ENCODE data around the gene TMEM132E. TPM values are rescaled to one million over a fixed set of nuclear protein-coding genes. Genes with fewer than 3 reads are reported as not detected.

The TMEM132E gene
- total and polyA plus RNA-seq, 10 of the 15 experiments (the other 5 are each of a cell fraction or from before 2014, with no cell fraction given), result not detected

DNA sequence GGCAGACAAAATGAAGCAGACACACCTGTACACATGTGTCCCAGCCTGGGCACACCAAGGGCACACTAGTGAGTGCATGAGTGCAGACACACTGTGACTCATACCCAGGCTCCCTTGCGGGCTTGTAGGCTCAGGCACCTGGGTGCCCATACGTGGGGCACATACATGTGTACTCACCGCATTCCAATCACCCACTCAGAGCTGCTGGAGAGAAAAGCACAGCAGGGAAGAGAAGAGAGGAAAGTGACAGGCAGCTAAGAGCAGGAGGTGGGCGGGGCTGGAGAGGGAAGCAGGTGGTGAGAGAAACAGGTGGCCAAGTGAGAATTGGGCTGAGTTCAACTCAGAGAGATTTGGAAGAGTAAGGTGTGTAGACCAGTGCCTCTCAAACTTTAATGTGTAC lies 54.0 kb downstream of the TMEM132E start:
- no peaks in the 10 kb centered on the region for H3K79me2 ChIP-seq (ENCODE audit: control insufficient read depth, insufficient read depth, low read length)
- SMC1A ChIA-PET (ENCODE audit: uncharacterized antibody, unreplicated experiment), result no interaction called here
- BruUV-seq (replicated peaks), result no TSS peak
- FAIRE-seq (no peak), DNase-seq (ENCODE audit: low read depth, low spot score) (no peak), ATAC-seq (no peak)
- H3K36me3 ChIP-seq (ENCODE audit: control insufficient read depth in 2 of 2, insufficient read depth in 2 of 2, low read length in 1 of 2), result no peaks in the 10 kb centered on the region
- 36% methylated on average over 4 of the region's 4 CpGs for WGBS (ENCODE audit: insufficient coverage, insufficient replicate concordance, low lambda C conversion rate, missing lambda C conversion rate)
- no peak for TF ChIP-seq CBFB (IDR thresholded peaks at IDR 0.05; ENCODE audit: low read depth)
- no peak for TF ChIP-seq JUND (IDR thresholded peaks at IDR 0.05; ENCODE audit: low read depth, low read length)
- no peak for TF ChIP-seq RUNX3 (IDR thresholded peaks at IDR 0.05; ENCODE audit: low read length)
- TF ChIP-seq SRF (IDR thresholded peaks at IDR 0.05; ENCODE audit: low read depth in 2 of 2, low read length in 2 of 2), result no peak
- TF ChIP-seq TBL1XR1 (IDR thresholded peaks at IDR 0.05; ENCODE audit: low read depth, low read length), result no peak
- POLR2A ChIA-PET, result no interaction called here
- no peaks in the 10 kb centered on the region for H4K20me1 ChIP-seq (ENCODE audit: control insufficient read depth, insufficient read depth)
- no peak overlapping the region for H3K4me2 ChIP-seq (ENCODE audit: control insufficient read depth, insufficient read depth)
- H3K27me3 ChIP-seq (replicated peaks in 1 of 2; ENCODE audit: control insufficient read depth in 2 of 2, insufficient read depth in 2 of 2, low read length in 1 of 2), result peaks cover 0 to 7% of the 10 kb centered on the region in 2 experiments; a peak in 3 of 4 replicates
- CTCF ChIA-PET, result no interaction called here
- H3K9ac ChIP-seq (ENCODE audit: control insufficient read depth, insufficient read depth, low read length), result no peak overlapping the region
- H3K4me3 ChIP-seq, result no peak overlapping the region
- no peak overlapping the region for H2AFZ ChIP-seq (ENCODE audit: control insufficient read depth, low read depth, low read length)
- no peaks in the 10 kb centered on the region for H3K4me1 ChIP-seq (ENCODE audit: control insufficient read depth, insufficient read depth, low read length)
- RAD21 ChIA-PET (ENCODE audit: unreplicated experiment), result no interaction called here
- in situ Hi-C loops (cut with MboI) (no loop called here), intact Hi-C loops (cut with micrococcal nuclease; ENCODE audit: unreplicated experiment) (no loop called here)
- no peak overlapping the region for H3K27ac ChIP-seq (ENCODE audit: control insufficient read depth, insufficient read depth)
- no peaks in the 10 kb centered on the region for H3K9me3 ChIP-seq (replicated peaks; ENCODE audit: control insufficient read depth, insufficient read depth, low read length)

DNA sequence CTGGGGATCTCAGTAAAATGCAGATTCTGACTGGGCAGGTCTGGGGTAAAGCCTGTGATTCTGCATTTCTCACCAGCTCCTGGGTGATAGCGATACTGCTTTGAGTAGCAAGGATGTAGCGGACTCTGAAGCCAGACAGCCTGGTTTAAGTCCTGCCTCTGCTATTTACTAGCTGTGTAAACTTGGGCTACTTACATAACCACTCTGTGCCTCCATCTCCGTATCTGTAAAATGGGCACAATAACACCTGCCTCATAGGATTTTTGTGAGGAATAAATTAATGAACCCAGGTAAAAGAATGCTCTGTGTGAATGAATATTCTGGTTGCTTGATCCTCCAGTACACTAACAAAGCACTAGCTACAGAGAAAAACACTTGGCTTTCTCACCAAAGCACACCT lies 54.4 kb downstream of the TMEM132E start:
- 22% methylated on average over 3 of the region's 3 CpGs for WGBS (ENCODE audit: insufficient coverage, insufficient replicate concordance, low lambda C conversion rate, missing lambda C conversion rate)
- POLR2A ChIA-PET, result no interaction called here
- TF ChIP-seq ESRRA (IDR thresholded peaks at IDR 0.05; ENCODE audit: low read length) (no peak), BRCA1 (IDR thresholded peaks at IDR 0.05; ENCODE audit: low read depth, low read length) (no peak), POU2F2 (IDR thresholded peaks at IDR 0.05; ENCODE audit: borderline replicate concordance, low read depth, low read length) (no peak), BCL11A (IDR thresholded peaks at IDR 0.05; ENCODE audit: low read depth, low read length) (no peak), EP300 (IDR thresholded peaks at IDR 0.05; ENCODE audit: borderline replicate concordance in 1 of 2, control insufficient read depth in 1 of 2, low read depth in 2 of 2, low read length in 2 of 2) (no peak), CBFB (IDR thresholded peaks at IDR 0.05; ENCODE audit: low read depth) (no peak), YBX1 (IDR thresholded peaks at IDR 0.05) (no peak), TBL1XR1 (IDR thresholded peaks at IDR 0.05; ENCODE audit: low read depth, low read length) (no peak)
- TF ChIP-seq, protein P1, sequence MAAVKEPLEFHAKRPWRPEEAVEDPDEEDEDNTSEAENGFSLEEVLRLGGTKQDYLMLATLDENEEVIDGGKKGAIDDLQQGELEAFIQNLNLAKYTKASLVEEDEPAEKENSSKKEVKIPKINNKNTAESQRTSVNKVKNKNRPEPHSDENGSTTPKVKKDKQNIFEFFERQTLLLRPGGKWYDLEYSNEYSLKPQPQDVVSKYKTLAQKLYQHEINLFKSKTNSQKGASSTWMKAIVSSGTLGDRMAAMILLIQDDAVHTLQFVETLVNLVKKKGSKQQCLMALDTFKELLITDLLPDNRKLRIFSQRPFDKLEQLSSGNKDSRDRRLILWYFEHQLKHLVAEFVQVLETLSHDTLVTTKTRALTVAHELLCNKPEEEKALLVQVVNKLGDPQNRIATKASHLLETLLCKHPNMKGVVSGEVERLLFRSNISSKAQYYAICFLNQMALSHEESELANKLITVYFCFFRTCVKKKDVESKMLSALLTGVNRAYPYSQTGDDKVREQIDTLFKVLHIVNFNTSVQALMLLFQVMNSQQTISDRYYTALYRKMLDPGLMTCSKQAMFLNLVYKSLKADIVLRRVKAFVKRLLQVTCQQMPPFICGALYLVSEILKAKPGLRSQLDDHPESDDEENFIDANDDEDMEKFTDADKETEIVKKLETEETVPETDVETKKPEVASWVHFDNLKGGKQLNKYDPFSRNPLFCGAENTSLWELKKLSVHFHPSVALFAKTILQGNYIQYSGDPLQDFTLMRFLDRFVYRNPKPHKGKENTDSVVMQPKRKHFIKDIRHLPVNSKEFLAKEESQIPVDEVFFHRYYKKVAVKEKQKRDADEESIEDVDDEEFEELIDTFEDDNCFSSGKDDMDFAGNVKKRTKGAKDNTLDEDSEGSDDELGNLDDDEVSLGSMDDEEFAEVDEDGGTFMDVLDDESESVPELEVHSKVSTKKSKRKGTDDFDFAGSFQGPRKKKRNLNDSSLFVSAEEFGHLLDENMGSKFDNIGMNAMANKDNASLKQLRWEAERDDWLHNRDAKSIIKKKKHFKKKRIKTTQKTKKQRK (IDR thresholded peaks at IDR 0.05; ENCODE audit: low read depth, low read length), result no peak
- TF ChIP-seq, protein P2, sequence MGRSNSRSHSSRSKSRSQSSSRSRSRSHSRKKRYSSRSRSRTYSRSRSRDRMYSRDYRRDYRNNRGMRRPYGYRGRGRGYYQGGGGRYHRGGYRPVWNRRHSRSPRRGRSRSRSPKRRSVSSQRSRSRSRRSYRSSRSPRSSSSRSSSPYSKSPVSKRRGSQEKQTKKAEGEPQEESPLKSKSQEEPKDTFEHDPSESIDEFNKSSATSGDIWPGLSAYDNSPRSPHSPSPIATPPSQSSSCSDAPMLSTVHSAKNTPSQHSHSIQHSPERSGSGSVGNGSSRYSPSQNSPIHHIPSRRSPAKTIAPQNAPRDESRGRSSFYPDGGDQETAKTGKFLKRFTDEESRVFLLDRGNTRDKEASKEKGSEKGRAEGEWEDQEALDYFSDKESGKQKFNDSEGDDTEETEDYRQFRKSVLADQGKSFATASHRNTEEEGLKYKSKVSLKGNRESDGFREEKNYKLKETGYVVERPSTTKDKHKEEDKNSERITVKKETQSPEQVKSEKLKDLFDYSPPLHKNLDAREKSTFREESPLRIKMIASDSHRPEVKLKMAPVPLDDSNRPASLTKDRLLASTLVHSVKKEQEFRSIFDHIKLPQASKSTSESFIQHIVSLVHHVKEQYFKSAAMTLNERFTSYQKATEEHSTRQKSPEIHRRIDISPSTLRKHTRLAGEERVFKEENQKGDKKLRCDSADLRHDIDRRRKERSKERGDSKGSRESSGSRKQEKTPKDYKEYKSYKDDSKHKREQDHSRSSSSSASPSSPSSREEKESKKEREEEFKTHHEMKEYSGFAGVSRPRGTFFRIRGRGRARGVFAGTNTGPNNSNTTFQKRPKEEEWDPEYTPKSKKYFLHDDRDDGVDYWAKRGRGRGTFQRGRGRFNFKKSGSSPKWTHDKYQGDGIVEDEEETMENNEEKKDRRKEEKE (IDR thresholded peaks at IDR 0.05), result no peak

More for the DNA sequence above, 54.4 kb downstream of the TMEM132E start:
- FAIRE-seq, result no peak
- no peaks in the 10 kb centered on the region for H3K4me1 ChIP-seq (ENCODE audit: control insufficient read depth, insufficient read depth, low read length)
- no peak for DNase-seq (ENCODE audit: low read depth, low spot score)
- no TSS peak for BruUV-seq (replicated peaks)
- no peak overlapping the region for H3K4me3 ChIP-seq
- ChIA-PET SMC1A (ENCODE audit: uncharacterized antibody, unreplicated experiment) (no interaction called here), RAD21 (ENCODE audit: unreplicated experiment) (no interaction called here), CTCF (no interaction called here)
- H3K79me2 ChIP-seq (ENCODE audit: control insufficient read depth, insufficient read depth, low read length), result no peaks in the 10 kb centered on the region
- intact Hi-C loops (cut with micrococcal nuclease; ENCODE audit: unreplicated experiment) (no loop called here), in situ Hi-C loops (cut with MboI) (no loop called here)
- H3K4me2 ChIP-seq (ENCODE audit: control insufficient read depth, insufficient read depth), result no peak overlapping the region
- no peaks in the 10 kb centered on the region for H3K36me3 ChIP-seq (ENCODE audit: control insufficient read depth in 2 of 2, insufficient read depth in 2 of 2, low read length in 1 of 2)
- H3K27me3 ChIP-seq (replicated peaks in 1 of 2; ENCODE audit: control insufficient read depth in 2 of 2, insufficient read depth in 2 of 2, low read length in 1 of 2), result peaks cover 0 to 7% of the 10 kb centered on the region in 2 experiments; a peak in 3 of 4 replicates
- no peaks in the 10 kb centered on the region for H3K9me3 ChIP-seq (replicated peaks; ENCODE audit: control insufficient read depth, insufficient read depth, low read length)
- ATAC-seq, result no peak
- no peak overlapping the region for H3K27ac ChIP-seq (ENCODE audit: control insufficient read depth, insufficient read depth)
- no peaks in the 10 kb centered on the region for H4K20me1 ChIP-seq (ENCODE audit: control insufficient read depth, insufficient read depth)
- no peak overlapping the region for H3K9ac ChIP-seq (ENCODE audit: control insufficient read depth, insufficient read depth, low read length)
- H2AFZ ChIP-seq (ENCODE audit: control insufficient read depth, low read depth, low read length), result no peak overlapping the region

Data from GM12878 (cell line).